Glomerular visceral epithelial cell (primary cell): Measurements from ENCODE around the gene ELMOD3.
"Not testable (repeated sequence)": the region's sequence is repeated elsewhere in the genome, so short reads cannot be mapped to it uniquely, and the experiment has no call there.

Experiments
- DNase-seq: peaks from one replicate; pipeline ENCODE4 v3.0.0-alpha.2; 2016; ENCODE audit errors: extremely low spot score

ELMOD3 gene

DNA sequence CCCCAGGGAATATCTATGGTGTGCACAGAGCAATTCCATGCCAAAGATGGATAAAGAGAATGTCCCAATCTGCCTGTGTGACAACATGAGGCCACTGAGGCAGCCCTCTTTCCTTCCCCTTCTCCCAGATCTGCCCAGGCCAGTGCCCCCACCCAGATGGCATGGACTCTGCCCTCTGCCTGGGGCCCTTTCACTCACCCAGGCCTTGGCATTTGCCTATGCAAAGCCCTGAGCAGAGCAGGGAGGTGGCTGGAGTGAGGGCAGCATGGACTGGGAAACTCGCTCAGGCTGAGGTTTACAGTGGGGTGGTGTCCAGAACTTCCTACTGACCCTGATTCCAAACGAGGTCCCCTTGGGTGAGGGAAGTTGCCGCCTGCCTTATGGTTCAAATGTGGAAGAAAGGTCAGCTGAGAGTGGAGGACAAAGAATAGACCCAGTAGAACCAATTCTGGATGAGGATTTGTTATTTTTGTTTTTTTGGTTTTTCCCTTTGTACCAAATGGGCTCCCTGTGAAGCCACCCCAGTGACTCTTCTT is 72.8 kb downstream of the ELMOD3 start:
- DNase-seq: no peak

DNA sequence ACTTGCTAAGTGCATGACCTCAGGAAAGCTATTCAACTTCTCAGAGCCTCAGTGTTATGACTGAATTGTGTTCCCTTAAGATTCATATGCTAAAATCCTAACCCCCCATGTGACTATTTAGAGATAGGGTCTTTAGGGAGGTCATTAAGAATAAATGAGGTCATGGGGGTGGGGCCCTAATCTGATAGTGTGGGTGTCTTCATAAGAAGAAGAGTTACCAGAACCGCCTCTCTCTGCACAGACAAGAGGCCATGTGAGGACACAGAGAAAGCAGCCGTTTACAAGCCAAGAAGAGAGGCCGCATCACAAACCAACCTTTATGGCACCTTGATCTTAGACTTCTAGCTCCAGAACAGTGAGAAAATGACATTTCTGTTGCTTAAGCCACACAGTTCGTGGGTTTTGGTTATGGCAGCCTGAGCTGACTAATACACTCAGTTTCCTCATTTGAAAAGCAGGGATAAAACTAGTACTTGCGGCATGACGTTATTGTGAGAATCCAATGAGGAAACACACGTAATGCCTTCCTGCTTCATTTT is 73.8 kb downstream of the ELMOD3 start:
- DNase-seq: no peak

DNA sequence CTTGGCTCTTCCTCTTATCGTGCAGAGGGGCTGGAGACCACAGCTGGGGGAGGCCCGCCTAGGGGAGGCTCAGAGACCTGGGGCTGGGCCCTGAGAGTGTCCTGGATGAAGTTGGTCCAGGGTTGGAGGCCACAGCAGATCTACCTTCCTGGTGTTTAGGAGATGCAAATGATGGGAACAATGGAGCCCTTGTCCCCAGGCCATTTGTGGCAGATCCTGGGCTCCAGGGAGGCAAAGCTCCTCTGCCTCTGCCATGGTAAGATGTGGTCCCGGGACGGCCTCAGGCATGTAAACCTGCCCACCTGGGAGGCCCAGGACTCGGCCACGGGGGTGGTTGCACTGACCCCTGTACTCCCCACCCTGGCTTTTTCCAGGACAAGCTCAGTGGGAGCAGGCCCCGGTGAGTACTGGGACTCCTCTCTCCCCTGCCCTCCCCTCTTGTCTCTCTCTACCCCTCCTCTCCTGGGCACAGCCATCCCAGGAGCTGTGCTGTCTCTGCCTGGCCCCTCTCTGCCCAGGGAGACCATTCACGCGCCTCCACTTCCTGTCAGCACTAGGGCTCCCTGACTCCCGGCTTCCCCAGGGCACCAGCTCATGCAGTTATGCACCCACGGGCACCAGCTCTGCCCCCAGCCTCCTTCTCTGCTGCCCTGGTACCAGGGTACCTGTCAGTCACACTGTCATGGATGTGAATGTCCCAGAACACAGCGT is 74.8 kb downstream of the ELMOD3 start:
- DNase-seq: no peak

DNA sequence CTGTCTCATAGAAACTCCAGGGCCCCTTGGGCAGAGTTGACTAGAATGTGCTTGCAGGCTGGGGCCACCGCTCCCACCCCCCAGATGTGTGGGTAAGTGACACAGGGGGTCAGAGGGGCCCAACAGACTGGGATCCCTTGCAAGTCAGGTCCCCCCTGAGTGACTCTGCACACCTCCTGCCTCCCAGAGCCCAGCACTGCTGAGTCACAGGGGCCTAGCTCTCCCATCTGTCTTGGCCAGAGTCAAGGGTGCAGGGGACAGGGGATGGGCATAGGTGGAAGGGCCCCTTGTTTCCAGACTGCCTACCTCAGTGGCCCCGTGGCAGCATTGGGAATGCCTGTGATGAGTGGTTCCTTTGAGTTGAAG is 75.3 kb downstream of the ELMOD3 start:
- no peak for DNase-seq

DNA sequence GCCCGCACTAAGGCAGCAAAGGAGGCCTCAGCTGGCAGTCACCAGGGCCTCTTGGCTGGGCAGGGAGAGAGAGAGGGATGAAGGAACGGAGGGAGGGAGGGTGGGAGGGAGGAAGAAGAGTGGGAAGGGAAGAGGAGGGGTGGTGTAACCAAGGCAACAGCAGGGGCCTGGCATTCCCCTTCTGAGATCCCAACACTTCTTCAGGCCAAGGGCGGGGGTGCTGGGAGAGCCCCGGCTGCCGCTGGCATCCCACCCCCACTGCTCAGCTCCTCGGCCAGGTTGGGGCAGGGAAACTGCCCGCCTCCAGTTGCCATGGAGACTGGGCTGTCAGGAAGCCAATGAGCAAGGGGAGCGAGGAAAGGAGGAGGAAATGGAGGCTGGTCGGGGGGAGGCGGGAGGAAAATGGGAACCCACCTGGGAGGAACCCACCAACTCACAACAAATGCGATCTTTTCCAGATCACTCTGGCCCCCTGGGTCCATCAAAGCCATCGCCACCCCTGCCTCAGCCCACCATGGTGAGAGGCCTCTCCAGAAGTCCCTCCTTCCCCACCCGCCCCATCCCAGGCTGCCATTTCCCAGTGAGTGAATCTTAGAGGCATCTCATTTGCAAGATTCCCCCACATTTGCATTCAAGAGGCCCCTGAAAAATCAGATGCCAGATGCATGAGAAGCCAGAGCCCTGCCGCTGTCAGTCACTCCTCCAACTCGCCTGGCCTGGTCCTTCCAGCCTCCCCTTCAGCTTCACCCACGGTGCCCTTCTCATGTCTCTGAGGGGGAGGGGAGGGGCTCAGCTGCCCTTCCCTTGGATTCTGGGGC is 76.4 kb downstream of the ELMOD3 start:
- DNase-seq: no peak

DNA sequence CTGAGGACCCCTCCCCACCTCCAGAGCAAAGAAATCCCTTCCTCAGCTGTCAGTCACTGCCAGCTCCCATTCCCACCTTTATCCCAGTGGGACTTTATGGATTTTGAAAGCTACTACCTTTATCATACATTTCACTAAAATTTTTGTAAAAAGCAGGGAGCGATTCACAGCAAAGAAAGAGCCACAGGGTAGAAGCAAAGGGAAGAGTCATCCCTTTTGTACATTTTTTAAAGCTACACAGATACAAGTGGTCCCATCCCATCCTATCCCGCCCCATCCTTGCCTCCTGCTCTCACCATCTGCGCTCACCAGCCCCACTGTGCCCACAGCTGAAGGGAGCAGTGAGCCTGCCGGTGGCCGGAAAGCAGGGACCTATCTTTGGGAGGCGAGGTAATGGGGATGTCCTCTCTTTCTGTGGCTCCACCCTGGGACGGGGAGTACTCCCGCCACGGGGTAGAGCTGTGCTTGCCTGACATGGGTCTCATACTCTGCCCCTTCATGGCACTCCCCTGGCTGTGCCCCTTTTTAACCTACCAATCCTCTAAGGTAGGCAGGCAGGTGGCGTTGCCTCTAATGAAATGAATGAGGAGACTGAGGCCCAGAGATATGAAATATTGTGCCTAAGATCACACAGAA is 77.1 kb downstream of the ELMOD3 start:
- no peak for DNase-seq

DNA sequence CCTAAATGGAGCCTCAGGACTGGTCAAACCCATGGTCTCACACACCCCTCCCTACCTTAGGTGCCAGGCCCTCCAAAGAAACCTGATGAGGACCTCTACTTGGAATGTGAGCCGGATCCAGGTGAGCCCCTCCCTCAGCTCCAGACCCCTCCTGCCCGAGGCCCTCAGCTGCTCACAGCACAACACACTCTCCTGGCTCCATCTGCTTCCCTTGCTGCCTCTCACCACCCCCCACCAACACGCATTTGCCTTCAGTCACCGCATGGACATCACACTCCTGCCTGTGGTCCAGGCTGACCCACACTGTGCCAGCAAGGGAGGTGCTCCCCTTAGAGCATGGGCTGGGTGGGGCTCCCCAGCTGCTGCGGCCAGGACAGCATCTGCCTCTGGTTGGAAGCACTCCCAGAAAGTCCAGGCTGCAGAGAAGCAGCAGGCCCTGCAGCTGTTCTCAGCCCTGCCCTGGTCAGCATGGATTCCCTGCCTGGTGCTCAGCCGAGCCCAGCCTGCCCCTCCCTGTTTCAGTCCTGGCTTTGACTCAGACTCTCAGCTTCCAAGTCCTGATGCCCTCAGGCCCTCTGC is 79.0 kb downstream of the ELMOD3 start:
- peak; percentile 87 for DNase-seq

DNA sequence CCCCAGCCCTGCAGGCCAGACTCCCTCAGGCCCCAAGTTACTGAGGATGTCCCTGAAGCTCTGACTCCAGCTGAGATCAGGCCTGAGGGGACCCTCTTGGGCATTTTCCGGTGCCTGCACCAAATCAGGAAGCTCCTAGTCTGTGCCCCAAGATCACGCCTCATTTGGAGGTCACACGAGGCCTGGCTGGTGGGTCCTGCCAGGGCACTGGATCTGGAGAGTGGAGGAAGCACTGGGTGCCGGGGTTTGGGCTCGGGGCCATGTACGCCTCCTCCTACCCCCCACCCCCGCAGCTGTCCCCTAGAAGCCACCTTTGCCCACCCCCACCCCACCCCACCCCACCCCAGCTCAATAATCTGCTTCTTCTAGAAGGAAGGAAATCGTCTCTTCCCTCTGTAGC is 80.1 kb downstream of the ELMOD3 start:
- DNase-seq: no peak

DNA sequence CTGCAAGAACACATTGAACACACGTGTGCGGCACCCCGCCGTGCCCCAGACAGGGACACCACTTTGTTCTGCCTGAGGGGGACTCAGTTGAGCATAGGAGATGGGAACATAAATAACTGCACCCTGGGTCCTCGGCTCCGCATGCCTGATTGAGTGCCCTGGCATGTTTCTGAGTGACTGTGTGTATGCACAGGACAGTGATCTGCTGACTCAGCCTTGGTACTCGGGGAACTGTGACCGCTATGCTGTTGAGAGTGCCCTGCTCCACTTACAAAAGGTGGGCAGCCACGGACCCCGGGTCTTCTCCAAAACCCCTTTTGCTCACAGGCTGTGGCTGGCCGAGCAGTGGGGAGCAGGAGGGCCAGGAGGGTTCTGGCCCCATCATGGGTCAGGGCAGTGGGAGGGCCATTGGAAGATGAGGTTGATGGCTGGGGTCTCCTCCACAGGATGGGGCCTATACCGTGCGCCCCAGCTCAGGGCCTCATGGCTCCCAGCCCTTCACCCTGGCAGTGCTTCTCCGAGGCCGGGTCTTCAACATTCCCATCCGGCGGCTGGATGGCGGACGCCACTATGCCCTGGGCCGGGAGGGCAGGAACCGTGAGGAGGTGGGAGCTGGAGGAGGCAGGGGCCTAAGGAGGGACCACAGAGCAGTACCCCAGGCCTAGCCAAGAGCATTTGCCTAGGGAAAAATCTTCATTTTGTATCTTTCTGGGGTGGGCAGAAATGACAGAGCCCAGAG is 80.8 kb downstream of the ELMOD3 start:
- peak; percentile 46 for DNase-seq

DNA sequence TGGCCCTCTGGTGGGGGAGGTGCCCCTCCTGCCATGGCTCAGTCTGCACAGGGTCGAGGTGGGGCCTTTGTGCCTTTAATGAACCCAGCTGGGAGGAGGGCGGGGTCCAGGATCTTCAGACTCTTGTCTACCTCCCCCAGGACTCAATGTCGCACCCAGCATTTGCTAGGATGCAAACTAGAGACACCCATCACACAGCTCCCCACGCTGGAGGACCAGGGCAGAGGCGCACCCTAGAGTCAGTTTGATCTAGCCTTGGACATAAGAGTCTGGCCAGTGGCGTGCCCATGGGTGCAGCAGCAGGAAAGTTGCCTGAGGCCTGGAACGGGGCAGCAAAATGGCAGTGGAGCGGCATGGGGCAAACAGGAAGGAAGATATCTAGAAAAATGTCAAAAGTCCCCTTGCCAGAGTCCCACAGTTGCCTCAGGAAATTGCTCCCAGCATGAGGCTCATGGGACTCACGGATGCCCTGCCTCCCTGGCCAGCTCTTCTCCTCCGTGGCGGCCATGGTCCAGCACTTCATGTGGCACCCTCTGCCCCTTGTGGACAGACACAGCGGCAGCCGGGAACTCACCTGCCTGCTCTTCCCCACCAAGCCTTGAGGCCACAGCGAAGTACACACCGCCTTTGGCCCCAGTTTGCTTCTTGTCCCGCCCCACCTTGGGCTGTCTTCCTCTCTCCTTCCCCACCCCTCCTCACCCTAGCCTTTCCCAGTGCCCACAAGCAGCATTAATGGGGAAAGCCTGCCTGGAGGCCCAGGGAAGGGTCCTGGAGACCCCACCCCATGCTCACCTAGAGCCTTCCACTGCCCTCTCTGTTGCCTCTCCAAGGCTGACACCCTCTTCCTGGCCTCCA is 81.6 kb downstream of the ELMOD3 start:
- DNase-seq: no peak

DNA sequence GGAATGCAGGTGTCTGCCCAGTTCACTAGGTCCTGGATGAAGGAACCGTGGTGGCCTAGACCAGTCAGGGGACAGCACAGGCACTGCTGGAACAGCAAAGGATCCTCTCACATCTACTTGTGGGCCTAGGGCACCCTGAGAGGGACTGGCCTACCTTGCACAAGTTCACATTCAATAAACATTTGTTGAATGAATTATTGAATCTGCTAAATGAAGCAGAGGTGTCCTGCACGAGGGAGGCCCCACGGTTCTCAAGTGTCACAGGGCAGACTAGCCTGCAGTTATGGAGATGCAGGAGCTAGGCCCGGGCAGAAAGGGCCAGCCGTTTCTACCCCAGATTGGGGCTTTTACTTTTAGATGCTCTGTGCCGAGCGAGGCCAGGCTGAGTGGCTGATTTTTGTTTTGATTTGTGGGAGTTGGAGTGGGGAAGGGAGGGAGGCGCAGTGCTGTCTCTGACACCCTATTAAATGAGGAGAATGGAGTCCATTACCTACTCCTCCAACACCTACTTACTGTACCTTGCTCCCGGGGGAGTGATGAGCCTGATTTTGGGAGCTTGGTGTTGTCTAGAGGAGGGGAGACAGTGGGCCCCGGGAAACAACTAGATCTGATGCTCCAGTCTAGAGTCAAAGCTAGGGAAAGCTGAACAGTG is 82.4 kb downstream of the ELMOD3 start:
- DNase-seq: no peak

DNA sequence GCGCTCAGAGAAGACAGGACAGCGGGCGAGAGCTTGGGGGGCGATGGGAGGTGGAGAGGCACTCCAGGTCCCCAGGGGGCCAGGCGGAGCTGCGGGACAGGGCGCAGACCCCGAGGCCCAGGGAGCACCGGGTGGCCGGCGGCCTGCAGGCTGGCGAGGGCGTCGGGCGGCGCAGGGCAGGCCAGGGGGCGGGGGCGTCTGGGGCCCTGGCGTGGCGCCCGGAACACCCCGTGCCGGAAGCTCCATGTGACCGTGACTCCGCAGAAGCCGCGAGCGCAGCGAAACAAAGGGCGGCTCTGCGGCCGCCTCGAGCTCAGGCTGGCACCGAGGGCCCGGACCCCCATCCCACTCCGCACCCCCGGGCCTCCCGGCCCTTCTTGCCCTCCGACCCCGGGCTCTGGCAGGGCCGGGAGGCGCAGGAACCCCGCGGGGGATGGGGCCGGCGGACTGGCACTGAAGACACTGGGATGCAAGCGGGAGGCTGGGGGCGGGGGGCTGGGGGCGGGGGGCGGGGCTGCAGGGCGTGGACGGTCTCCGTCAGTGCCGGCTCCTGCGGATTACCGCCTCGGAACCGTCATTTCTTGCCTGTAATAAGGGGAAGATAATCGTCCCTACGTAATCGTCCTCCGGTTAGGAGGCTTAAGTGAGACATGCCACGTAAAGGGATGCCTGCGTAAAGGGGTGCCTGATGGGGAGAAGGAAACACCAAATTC is 83.1 kb downstream of the ELMOD3 start:
- peak; percentile 77 for DNase-seq

DNA sequence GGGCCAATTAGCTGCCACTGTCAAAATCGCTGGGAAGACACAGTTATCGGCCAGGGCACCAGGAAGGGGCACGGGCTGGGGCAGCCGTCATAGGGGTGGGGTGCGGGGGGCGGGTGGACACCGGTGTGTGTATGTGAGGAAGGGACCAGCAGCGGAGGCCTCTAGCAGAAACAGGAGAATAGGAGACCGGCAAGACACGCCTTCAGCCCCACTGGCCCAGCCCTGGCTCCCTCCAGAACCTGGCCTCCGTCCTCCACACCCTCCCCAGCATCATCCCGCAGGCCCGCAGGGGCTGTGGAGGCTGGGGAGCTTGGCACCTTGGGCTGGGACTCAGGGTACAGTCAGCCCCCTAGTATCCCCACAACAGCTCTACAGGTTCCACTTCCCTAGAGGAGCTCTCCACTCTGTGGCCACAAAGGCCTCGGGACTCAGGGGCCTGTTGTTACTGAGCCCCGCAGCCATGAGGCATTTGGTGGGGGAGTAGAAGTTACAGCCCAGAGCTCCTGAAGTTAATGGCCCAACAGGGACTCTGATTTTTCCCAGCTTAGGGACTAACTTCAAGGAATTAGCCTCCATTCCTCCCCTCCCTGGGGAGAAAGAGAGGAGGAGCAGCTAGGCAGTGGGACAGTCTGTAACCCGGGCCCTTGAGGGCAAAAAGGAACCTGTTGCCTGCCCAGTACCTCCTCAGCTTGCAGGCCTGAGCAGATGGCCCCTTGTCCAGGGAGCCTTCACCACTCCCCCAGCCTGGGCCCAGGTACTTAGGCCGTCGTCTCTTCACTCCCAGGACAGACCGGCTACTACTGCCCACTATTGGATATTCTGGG is 83.8 kb downstream of the ELMOD3 start:
- no peak for DNase-seq

DNA sequence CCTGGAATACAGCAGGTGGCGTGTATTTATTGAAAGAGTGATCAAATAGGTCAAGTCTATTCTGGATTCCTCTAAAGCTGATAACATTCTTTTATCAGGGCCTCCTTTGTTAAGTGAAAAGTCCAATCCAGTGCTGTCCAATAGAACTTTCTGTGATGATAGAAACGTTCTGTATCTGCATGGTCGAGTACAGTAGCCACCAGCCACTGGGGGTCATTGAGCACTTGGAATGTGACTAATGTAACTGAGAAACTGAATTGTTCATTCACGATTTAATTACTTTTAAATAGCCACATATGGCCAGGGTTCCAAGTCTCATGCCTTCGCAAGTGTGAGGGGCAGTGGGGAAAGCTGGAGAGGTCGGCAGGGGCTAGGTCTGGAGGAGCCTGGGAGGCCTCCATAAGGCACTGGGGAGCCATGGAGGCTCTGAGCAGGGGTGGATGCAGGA is 84.5 kb downstream of the ELMOD3 start:
- peak; percentile 35 for DNase-seq

DNA sequence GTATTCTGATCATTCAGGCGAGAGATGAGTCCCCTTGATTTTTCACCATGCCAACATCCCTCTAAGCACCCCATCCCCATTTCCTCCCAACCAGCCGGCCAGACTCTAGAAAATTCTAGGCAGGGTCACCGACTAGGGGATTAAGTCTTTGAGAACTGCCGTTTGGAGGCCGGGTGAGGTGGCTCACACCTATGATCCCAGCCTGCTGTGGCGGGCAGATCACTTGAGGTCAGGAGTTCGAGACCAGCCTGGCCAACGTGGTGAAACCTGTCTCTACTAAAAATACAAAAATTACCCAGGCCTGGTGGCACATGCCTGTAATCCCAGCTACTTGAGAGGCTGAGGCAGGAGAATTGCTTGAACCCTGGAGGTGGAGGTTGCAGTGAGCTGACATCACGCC is 85.0 kb downstream of the ELMOD3 start:
- DNase-seq: not testable (repeated sequence)

DNA sequence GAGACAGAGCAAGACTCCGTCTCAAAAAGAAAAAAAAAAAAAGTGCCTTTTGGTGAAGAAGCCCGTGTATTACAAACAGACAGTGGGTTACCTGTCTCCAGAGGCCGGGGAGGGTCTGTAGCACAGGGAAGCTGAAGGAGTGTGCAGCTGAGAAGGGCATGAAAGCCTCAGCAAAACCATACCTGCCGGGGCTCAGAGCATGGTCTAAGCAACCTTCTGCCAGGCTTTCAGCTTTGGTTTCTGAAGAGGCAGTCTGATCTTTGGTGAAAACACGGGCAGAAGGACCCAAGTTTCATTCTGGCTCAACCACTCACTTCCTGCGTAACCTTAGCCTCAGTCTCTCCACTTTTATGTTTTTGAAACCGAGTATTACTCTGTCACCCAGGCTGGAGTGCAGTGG is 85.4 kb downstream of the ELMOD3 start:
- DNase-seq: no peak

DNA sequence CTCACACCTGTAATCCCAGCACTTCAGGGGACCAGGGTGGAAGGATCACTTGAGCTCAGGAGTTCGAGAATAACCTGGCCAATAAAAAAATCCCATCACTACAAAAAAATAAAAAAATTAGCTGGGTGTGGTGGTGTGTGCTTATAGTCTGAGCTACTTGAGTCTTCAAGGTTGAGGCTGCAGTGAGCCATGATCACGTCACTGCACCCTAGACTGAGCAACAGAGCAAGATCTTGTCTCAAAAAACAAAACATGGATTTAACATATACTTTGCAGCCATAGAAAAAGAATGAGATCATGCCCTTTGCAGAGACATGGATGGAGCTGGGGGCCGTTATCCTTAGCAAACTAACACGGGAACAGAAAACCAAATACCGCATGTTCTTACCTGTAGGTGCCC is 86.2 kb downstream of the ELMOD3 start:
- DNase-seq: no peak
